GDM1 (cell line): ENCODE results near the gene PEX6.

Source experiments
- DNase-seq: peaks from one replicate; lab custom pipeline; 2025; lab: John Stamatoyannopoulos, UW

The PEX6 gene, protein sequence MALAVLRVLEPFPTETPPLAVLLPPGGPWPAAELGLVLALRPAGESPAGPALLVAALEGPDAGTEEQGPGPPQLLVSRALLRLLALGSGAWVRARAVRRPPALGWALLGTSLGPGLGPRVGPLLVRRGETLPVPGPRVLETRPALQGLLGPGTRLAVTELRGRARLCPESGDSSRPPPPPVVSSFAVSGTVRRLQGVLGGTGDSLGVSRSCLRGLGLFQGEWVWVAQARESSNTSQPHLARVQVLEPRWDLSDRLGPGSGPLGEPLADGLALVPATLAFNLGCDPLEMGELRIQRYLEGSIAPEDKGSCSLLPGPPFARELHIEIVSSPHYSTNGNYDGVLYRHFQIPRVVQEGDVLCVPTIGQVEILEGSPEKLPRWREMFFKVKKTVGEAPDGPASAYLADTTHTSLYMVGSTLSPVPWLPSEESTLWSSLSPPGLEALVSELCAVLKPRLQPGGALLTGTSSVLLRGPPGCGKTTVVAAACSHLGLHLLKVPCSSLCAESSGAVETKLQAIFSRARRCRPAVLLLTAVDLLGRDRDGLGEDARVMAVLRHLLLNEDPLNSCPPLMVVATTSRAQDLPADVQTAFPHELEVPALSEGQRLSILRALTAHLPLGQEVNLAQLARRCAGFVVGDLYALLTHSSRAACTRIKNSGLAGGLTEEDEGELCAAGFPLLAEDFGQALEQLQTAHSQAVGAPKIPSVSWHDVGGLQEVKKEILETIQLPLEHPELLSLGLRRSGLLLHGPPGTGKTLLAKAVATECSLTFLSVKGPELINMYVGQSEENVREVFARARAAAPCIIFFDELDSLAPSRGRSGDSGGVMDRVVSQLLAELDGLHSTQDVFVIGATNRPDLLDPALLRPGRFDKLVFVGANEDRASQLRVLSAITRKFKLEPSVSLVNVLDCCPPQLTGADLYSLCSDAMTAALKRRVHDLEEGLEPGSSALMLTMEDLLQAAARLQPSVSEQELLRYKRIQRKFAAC

DNA sequence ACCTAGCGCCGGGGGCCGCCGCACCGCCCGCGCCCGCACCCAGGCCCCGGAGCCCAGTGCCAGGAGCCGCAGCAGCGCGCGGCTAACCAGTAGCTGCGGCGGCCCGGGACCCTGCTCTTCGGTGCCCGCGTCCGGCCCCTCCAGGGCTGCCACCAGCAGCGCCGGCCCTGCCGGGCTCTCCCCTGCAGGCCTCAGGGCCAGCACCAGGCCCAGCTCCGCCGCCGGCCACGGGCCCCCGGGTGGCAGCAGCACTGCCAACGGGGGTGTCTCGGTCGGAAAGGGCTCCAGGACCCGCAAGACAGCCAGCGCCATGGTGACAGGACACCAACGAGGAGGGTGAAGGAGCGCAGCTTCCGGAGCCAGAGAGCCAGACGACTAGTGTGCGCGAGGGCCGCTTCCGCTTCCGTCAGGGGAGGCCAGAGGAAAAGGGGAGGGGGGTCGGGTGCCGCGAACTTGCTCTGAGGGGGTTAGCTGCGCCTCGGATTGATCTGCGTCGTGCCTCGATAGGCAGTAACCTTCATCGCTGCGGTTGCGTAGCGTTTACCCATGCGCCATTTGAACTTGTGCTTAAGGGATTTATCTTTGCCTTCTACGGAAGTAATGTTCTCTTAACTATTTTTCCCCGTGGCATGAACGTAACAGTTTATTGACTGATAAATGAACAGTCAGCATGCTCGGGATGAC, at the start of gene PEX6:
TSS of gene PEX6 (minus strand) at position 343 of the 684 bp plus-strand sequence. CDS start at position 312, 31 bp downstream.
- DNase-seq, result peak; percentile 91

DNA sequence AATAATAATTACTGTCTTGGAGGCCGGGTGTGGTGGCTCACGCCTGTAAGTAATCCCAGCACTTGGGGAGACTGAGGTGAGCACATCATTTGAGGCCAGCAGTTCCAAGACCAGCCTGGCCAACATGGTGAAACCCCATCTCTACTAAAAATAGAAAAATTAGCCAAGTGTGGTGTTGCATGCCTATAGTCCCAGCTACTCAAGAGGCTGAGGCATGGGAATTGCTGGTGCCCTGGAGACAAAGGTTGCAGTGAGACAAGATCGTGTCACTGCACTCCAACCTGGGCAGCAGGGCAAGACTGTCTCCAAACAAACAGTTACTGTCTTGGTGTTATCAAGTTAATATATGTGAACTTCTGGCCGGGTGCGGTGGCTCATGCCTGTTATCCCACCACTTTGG, 47.4 kb upstream of the PEX6 start:
- DNase-seq, result no peak

DNA sequence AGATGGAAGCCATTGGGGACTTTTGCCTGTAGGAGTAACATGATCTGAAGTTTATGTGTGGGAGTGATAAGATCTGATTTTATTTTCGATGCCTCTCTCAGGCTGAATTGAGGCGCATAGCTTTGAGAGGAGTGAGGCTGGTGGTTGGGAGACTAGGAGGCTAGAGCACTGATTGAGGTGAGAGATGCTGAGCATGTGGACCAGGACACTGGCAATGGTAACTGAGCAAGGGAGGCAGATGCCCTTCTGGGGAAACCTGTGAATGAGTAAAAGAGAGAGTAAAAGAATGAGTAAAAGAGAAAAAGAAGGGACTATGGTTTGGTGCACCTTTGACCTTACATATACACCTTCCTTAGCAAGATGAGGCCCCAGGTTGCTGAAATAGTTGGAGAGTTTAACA, 45.5 kb upstream of the PEX6 start:
- no peak for DNase-seq

DNA sequence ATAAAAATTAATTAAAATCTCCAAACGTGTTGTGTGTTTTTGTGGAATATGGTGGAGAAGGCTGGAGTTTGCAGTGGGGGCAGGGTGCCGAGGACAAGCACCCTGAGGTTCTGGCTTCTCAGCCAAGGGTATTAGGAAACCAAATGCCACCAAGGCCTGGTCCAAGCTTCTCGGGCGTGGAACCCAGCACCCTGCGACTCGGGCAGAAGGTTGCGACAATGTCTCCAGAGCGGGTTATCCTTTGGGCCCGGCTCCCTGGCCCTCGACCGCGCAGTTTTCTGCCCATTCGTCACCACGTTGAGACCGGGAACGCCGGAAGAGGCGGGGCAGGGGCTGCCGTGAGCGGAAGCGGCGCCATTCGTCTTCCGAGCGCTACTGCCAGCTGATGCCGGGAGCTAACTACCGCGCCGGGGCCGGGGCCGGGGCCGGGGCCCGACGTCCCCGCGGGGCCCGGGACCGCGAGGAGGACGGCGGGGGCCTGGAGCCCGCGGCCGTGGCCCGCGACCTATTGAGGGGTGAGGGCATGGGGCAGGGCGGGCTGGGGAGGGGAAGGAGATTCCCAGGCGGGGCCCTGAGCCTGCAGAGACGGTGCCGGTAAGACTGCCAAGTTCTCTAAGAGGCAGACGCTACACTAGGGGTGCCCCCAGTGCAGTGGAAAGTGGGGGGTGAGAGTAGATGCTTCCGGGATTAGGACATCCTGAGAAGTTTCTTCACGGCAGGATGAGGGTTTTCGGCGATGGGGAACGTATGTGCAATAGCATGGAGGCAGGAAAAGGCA, 42.5 kb upstream of the PEX6 start, which contains the start of gene RRP36:
TSS of gene RRP36 (plus strand) at position 354 of the 778 bp plus-strand sequence. CDS start at position 386, 32 bp downstream.
- DNase-seq, result peak; percentile 27

DNA sequence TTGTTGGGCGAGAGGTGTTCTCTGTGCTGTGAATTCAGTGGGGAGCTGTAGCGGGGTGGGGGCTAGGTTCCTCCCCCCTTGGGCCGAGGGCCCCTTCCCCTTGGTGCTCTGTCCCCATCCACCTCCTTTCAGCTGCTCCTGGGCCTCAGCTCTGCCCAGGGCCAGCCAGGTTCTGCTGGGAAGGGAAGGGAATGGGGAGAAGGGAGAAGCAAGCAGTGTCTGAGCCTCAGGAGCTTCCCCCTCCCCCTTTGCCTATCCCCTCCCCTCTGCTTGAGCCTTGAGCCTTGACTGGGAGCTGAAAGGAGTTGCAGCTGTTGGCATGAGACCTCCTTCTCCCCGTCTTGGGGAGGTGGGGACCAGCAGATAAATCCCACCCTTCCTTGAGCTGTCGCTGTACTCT, 41.9 kb upstream of the PEX6 start:
- DNase-seq, result no peak

DNA sequence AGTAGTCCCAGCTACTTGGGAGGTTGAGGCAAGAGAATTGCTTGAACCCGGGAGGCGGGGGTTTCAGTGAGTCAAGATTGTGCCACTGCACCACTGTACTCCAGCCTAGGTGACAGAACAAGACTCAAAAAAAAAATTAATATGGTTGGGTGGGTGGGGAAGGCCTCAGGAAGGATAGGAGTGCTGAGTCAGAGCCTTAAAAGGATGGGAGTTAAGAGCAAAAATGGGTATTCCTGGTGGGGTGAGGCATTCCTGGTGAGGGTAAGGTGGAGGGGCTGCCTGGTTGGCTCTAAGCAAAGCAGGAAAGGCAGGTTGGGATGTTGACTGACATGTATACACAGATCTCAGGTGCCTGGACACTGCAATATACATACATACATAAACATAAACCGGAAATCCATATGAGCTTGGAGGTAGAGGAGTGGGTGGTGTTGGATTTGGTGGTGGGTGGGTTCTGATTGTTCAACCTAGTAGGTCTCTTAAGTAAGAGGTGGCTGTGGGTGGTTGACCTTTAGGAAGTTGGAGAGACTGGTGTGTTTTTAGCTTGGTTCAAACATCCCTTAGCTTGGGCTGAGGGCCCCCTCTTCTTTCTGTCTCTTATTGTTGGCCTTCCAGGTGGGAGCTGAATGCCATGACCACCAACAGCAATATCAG, 41.2 kb upstream of the PEX6 start:
- DNase-seq, result no peak

DNA sequence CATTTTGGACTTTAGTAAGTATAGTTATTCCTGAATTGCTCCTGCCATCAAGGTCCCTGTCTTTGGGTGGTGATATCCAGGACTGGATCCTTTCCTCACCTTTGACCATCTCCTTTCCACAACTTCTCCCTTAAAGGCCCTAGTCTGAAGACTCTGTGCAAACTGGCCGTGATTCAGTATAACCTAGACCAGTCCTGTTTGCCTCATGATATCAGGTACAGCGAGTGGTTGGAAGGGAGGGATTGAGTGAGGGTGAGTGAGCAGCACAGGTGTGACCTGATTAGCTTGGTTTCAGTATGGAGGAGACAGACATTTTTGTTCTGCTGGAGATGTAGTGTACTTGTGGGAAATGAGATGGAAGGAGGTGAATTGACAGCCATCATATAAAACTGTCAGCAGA, 40.2 kb upstream of the PEX6 start:
- DNase-seq, result no peak

DNA sequence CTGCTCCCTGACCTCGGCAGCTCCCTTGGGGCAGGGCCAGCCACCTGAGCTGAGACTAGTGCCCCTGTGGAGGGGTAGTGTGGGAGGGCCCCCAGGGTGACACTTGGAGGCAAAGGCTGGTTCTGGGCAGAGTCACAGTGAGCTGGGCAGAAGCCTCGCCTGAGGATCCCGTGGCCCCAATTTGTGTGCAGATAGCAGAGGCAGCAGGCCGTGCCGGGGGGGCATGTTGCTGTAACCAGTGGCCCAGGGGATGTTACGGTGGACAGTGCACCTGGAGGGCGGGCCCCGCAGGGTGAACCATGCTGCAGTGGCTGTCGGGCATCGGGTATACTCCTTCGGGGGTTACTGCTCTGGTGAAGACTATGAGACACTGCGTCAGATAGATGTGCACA, 38.0 kb upstream of the PEX6 start:
- no peak for DNase-seq

DNA sequence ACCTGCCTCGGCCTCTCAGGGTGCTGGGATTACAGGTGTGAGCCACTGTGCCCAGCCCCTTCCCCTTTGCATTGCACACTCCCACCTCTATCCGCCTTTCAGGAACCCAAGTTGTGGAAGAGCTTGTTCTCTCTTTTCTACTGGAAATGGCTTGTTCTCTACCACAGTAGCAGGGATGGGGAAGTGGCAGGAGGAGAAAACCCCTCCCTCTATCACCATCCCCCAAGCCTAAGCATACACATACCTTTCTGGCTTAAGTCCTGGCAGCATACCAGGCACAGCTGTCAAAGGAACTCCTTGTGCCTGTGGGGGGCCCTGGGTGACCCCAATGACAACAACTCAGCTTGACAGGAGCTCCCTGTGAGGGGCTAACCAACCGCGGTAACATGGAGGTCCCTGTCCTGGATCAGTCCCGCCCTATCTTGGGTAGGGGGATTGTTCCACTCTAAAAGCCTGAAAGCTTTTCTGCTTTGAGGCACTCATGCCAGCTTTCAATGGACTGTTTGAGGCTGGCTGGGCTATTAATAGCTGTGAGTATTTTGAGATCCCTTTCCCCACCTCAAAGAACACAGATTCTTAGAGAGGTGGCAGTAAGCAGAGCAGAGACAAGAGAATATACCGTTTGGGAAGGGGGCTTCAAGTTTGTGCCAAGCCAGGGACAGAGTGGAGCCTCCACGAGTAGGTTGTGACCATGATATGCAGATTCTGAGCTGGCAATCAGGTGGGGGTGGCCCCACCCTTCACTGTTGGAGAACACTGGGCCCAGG, 37.4 kb upstream of the PEX6 start:
- DNase-seq, result no peak

DNA sequence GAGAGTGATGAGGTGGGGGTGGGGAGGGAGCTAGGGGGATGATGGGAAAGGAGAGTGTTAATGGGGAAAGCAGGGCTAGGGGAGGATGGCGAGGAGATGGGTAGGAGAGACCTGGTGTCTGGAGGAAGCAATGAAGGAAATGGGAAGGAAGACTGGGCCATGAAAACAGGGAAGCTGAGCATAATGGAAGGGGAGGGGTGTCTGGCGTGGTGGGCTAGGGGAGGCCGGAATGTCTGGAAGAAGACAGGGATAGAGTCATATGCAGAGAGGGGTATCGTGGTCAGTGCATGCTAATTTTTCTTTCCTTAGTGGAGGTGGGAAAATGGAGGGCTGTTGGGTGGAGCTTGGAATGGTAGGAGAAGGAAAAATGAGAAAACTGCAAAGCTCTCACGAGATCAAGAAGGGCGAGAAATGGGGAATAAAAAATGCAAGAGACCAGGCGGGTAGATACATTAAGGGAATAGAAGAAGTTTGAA, 35.5 kb upstream of the PEX6 start:
- no peak for DNase-seq

DNA sequence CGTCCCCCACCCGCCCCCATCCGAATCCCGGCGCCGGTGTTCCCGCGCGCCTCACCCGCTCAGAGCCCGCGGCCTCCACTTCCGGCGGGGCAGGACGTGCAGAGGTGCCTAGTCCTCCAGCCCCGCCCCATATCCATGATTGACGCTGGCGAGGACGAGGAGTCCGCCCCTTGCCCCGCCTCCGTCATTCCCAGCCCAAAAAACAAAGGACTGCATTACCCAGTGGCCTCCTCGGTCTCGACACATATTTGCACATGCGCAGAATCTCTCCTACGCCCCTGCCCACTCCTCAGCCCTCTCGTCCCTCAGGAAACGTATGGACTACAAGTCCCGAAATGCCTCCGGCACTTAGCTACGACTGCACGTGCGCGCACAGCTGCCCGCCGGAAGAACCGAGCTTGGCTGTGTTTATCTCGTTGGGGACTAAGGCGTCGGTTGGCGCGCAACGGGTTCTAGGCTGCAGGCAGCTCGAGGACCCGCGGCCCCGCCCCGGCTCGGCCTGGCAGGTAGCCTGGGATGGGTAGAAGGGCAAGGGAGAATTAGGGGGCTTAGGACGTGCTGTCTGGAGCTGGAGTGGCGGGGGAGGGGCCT, 35.0 kb upstream of the PEX6 start, which contains the start of the genes KLHDC3 and MEA1:
TSS of gene KLHDC3 (plus strand) at position 407 of the 591 bp plus-strand sequence. CDS start 2,944 bp downstream, outside the sequence.
TSS of gene MEA1 (minus strand) at position 104 of the 591 bp plus-strand sequence. CDS start 133 bp downstream, outside the sequence.
- peak; percentile 100 for DNase-seq

DNA sequence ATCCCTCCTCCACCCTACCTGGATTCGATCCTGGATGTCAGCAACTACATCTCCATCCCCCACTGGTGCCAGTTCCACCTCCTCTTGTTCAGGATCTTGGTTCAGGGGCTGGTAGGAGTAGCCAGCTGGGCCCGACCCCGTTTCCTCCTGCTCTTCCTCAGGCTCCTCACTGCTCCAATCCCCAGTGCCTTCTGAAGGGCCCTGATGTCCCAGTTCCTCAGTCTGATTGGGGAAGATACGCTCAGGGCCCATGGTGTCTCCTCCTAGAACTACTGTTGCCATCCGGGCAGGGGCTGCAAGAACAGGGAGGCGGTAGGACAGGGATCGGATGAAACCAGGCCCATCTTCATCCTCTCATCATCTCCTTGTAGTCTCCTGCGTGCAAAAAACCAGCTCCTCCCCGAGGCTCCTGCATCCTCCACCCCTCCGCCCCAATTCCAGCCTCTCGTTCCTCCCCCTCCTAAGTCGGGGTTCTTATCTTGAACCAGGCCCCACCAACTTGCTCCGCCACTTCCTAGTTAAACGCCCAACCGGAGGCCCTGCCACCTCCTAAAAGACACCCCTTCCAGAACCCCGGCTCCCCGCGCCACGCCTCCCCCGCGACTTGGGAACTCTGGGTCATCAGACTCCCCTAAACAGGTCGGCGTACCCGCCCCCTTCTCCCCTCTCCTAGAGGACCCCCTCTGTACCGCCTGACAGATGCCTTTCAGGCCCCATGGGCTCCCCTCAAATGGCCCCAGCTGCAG, 34.3 kb upstream of the PEX6 start:
- peak; percentile 65 for DNase-seq

DNA sequence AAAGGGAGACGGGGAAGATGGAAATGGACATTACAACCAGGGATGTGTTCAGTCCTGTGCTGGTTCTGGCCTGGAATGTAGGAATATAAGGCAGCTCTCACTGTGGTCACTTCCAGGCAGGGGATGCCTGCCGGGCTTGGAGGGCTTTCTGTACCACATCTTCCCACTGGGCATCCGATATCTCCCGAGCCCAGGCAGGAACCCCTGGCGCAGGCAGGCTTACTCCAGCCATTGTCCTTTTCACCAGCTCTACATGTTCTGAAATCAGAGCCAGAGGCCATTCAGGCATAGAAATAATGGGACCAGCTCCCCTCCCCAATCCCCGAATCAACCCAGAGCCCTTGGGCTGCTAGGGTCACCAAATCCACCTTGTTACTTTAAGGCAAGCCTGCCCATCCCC, 33.4 kb upstream of the PEX6 start:
- DNase-seq, result no peak

DNA sequence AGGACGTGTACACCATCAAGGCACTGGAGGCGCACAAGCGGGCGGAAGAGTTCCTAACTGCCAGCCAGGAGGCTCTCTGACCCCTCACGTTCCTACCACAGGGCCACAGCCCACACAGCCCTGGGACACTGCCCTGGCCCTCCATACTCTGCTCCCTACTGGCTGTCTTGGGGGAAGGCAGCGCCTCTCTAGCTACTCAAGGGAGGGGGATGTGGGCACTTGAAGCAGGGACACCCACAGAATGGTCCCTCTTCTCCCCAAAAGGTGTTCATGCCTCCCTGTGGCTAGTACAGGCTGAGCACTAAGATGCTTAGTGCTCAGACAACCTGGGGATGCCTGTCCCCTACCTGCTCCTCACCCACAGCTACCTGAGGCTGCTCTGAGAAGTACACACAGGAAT, 32.2 kb upstream of the PEX6 start:
- DNase-seq, result no peak

DNA sequence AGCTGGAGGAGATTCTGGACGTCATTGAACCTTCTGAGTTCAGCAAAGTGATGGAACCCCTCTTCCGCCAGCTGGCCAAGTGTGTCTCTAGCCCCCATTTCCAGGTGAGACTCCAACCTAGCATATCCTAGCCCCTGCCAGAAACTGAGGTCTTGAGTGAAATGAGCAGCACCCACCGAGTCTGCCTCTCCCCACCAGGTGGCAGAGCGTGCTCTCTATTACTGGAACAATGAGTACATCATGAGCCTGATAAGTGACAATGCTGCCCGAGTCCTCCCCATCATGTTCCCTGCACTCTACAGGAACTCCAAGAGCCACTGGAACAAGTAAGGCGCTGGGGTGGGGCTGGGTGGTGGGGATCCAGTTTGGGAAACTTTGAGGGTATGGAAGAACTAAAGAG, 30.1 kb upstream of the PEX6 start:
- no peak for DNase-seq

DNA sequence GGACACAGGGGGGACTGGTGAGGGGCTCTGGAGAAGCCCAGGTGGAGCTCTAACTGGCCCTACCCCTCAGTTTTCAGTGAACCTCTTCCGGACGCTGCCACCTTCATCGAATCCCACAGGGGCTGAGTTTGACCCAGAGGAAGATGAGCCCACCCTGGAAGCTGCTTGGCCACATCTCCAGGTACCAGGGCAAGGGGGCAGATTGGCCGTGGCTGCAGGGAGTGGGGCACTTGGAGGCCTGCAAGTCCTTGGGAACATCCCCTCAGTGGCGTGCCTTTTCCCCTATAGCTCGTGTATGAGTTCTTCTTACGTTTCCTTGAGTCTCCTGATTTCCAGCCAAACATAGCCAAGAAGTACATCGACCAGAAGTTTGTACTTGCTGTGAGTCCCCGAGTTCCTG, 28.1 kb upstream of the PEX6 start:
- no peak for DNase-seq

DNA sequence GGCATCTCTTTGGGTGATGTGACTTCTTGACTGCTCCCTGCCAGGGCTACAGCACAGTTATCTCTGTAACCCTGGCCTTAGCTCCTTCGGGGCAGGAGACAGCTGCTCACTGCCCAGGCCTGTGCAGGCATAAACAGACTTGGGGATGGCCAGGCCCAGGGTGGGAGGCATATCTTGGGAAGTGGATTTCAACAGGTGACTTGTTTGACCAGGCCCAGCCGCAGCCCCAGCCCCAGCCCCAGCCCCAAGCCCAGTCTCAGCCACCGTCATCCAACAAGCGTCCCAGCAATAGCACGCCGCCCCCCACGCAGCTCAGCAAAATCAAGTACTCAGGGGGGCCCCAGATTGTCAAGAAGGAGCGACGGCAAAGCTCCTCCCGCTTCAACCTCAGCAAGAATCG, 27.3 kb upstream of the PEX6 start:
- no peak for DNase-seq

DNA sequence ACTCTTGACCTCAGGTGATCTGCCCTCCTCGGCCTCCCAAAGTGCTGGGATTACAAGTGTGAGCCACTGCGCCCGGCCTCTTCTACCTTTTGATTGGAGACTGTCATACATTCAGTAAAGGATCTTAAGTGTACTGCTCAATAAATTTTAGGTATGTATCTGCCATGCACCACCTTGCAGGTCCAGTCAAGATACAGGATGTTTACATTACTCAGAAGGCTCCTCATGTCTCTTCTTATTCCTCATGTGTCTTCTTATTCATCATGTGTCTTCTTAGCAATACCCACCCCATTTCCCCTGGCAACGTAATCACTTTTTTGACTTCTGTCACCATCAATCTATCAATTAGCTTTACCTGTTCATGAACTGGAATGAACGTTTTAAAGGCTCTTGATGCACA, 26.9 kb upstream of the PEX6 start:
- DNase-seq, result no peak

DNA sequence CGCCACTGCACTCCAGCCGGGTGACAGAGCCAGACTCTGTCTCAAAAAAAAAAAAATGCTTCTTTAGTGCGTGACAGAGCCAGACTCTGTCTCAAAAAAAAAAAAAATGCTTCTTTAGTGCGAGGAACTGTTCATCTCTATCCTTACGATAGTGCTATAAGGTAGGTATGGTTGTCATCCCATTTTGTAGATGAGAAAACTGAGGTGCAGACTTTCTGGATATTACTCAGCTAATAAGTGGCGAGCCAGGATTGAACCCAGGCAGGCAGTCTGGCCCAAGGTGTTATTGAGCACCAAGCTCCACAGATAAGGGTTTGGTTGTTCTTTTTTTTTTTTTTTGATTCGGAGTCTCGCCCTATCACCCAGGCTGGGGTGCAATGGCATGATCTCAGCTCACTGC, 22.9 kb upstream of the PEX6 start:
- DNase-seq, result no peak
